ENCODE results near the gene CARMIL3.
A peak's percentile ranks its signal among the peaks of the same experiment; 100 is the strongest.

CARMIL3 gene

DNA sequence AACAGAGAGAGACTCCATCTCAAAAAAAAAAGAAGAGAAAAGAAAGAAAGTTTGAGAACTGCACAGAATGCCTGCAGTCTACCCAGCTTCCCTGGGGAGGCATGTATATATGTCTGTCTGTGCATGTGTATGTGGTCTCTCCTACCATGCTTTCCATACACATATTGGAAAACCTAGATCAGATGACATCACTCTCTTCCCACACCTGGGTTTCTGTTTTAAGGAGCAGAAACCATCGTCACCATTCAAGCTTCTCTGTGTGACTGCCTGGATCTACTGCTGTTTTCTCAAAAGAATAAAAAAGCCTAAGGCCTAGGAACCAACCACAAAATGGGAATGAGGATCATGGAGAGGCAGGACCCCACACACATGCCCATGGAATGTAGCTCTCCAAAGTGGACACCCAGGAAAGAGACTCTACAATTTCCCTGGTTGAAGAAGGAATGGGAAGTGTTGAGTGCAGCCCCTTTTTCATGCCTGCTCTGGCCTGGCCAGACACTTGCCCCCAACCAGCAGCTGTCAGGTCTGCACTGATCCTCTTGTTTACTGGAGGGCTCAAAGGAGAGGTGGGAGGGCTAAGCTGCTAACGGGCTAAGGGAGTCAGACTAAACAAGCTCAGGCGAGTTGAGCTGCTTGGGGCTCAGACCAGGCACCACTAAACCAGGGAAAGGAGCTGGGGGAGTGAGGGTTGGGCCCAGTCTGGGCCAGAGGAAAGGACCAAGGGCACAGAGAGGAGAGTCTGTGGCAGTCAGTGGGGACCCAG is 34.6 kb downstream of the CARMIL3 start:
- Histone ChIP-seq H3K27me3 (ENCODE audit: control insufficient read depth in 2 of 2, insufficient read depth in 2 of 2, low read length in 2 of 2) (no peaks in the 10 kb centered on the region), H3K4me3 (ENCODE audit: low read length in 2 of 2) (no peak overlapping the region), H3K9me3 (ENCODE audit: control insufficient read depth in 2 of 2, low read length in 2 of 2) (no peaks in the 10 kb centered on the region), H3K9ac (ENCODE audit: low read depth in 1 of 2, low read length in 2 of 2) (no peak overlapping the region), H3K27ac (ENCODE audit: low read depth in 2 of 2, low read length in 2 of 2) (no peak overlapping the region), H3K4me1 (ENCODE audit: control insufficient read depth in 2 of 2, insufficient read depth in 2 of 2, low read length in 2 of 2) (peaks cover 0 to 4% of the 10 kb centered on the region in 2 donors), H3K36me3 (ENCODE audit: control insufficient read depth in 2 of 2, insufficient read depth in 2 of 2, low read length in 2 of 2) (no peaks in the 10 kb centered on the region)

DNA sequence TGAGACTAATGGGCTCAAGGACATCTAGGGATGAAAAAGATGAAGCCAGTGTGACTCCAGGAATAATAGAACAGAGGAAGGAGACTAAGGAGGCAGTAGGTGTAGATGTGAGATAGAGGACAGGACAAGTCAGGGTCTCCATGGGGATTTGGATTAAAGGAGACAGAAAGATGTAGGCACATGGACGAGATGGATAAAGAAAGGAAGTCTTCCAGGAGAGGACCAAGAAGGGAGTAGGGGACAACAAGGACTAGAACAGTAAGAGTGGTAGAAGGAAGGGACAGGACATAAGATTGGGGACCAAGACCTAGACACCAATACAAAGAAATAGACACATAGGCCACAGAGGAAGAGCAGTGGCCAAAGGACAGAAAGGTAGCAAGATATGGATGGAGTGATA is 35.2 kb downstream of the CARMIL3 start:
- no peak overlapping the region for H3K9ac ChIP-seq (ENCODE audit: low read depth in 1 of 2, low read length in 2 of 2)
- H3K4me1 ChIP-seq (ENCODE audit: control insufficient read depth in 2 of 2, insufficient read depth in 2 of 2, low read length in 2 of 2): peaks cover 0 to 4% of the 10 kb centered on the region in 2 donors
- no peaks in the 10 kb centered on the region for H3K9me3 ChIP-seq (ENCODE audit: control insufficient read depth in 2 of 2, low read length in 2 of 2)
- H3K4me3 ChIP-seq (ENCODE audit: low read length in 2 of 2): no peak overlapping the region
- no peaks in the 10 kb centered on the region for H3K36me3 ChIP-seq (ENCODE audit: control insufficient read depth in 2 of 2, insufficient read depth in 2 of 2, low read length in 2 of 2)
- H3K27ac ChIP-seq (ENCODE audit: low read depth in 2 of 2, low read length in 2 of 2): no peak overlapping the region
- no peaks in the 10 kb centered on the region for H3K27me3 ChIP-seq (ENCODE audit: control insufficient read depth in 2 of 2, insufficient read depth in 2 of 2, low read length in 2 of 2)

DNA sequence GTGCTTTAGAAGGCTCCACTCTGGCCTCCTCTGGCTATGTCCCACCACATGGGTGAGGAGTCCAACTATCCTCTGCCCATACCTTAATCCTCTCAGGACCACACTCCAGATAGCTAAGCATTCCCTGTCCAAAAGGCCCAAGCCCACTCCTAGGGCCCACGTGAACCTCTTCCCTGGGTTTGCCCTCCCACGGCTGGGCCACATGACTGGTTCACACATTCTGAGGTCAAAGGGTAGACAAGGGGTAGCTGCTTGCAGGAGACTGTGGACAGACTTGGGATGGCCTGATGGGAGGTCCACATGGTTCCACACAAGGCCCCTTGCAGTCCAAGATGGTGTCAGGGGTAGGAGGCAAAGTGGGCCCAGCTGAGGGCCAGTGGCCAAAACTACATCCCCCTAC is 36.3 kb downstream of the CARMIL3 start:
- Histone ChIP-seq H3K4me3 (ENCODE audit: low read length in 2 of 2) (no peak overlapping the region), H3K27ac (ENCODE audit: low read depth in 2 of 2, low read length in 2 of 2) (no peak overlapping the region), H3K4me1 (ENCODE audit: control insufficient read depth in 2 of 2, insufficient read depth in 2 of 2, low read length in 2 of 2) (peaks cover 0 to 11% of the 10 kb centered on the region in 2 donors), H3K9me3 (ENCODE audit: control insufficient read depth in 2 of 2, low read length in 2 of 2) (no peaks in the 10 kb centered on the region), H3K27me3 (ENCODE audit: control insufficient read depth in 2 of 2, insufficient read depth in 2 of 2, low read length in 2 of 2) (no peaks in the 10 kb centered on the region), H3K36me3 (ENCODE audit: control insufficient read depth in 2 of 2, insufficient read depth in 2 of 2, low read length in 2 of 2) (no peaks in the 10 kb centered on the region), H3K9ac (ENCODE audit: low read depth in 1 of 2, low read length in 2 of 2) (no peak overlapping the region)

DNA sequence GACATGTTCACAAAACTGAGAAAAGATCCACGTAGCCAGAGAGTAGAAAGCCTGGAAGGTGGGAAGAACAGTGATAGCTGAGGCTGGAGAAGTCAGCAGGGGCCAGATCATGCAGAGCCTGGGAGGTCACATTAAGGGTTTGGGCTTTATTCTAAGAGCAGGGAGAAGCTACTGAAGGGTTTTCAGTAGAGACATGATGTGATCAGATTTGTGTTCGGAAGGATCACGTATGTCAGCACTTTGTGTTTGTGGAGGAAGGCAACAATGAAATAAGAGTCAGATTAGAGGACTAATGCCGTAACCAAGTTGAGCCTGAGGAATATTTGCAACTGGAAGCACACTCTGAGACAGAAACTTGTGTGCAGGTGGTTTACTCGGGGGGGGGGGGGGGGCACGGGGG is 38.1 kb downstream of the CARMIL3 start:
- Histone ChIP-seq H3K27me3 (ENCODE audit: control insufficient read depth in 2 of 2, insufficient read depth in 2 of 2, low read length in 2 of 2) (no peaks in the 10 kb centered on the region), H3K27ac (ENCODE audit: low read depth in 2 of 2, low read length in 2 of 2) (no peak overlapping the region), H3K36me3 (ENCODE audit: control insufficient read depth in 2 of 2, insufficient read depth in 2 of 2, low read length in 2 of 2) (no peaks in the 10 kb centered on the region), H3K9me3 (ENCODE audit: control insufficient read depth in 2 of 2, low read length in 2 of 2) (no peaks in the 10 kb centered on the region), H3K4me3 (ENCODE audit: low read length in 2 of 2) (no peak overlapping the region), H3K9ac (ENCODE audit: low read depth in 1 of 2, low read length in 2 of 2) (peak overlapping the region in 1 of 2 donors; percentile 5), H3K4me1 (ENCODE audit: control insufficient read depth in 2 of 2, insufficient read depth in 2 of 2, low read length in 2 of 2) (peaks cover 4 to 19% of the 10 kb centered on the region in 2 donors)

DNA sequence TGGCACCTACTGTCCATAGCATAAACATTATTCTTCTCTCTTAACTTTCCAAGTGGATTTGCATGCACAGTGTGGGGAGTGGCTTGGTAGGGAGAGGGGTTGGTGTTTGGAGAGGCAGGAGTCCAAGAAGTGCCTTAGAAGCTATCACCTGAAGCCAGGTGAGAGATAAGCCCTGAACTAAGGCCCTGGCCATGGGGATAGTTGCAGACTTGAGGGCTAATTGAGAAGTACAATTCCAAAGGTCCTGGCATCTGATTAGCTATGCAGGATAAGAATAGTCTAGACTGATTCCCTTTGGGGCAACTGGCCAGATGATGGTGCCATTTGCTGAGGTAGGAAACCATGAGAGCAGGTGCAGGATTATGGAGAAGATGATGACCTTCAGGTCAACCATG is 40.3 kb downstream of the CARMIL3 start:
- Histone ChIP-seq H3K4me3 (ENCODE audit: low read length in 2 of 2) (no peak overlapping the region), H3K9ac (ENCODE audit: low read depth in 1 of 2, low read length in 2 of 2) (no peak overlapping the region), H3K36me3 (ENCODE audit: control insufficient read depth in 2 of 2, insufficient read depth in 2 of 2, low read length in 2 of 2) (peaks cover 0 to 4% of the 10 kb centered on the region in 2 donors), H3K27me3 (ENCODE audit: control insufficient read depth in 2 of 2, insufficient read depth in 2 of 2, low read length in 2 of 2) (no peaks in the 10 kb centered on the region), H3K9me3 (ENCODE audit: control insufficient read depth in 2 of 2, low read length in 2 of 2) (no peaks in the 10 kb centered on the region), H3K27ac (ENCODE audit: low read depth in 2 of 2, low read length in 2 of 2) (peak overlapping the region; percentile 99), H3K4me1 (ENCODE audit: control insufficient read depth in 2 of 2, insufficient read depth in 2 of 2, low read length in 2 of 2) (peaks cover 13 to 29% of the 10 kb centered on the region in 2 donors)

DNA sequence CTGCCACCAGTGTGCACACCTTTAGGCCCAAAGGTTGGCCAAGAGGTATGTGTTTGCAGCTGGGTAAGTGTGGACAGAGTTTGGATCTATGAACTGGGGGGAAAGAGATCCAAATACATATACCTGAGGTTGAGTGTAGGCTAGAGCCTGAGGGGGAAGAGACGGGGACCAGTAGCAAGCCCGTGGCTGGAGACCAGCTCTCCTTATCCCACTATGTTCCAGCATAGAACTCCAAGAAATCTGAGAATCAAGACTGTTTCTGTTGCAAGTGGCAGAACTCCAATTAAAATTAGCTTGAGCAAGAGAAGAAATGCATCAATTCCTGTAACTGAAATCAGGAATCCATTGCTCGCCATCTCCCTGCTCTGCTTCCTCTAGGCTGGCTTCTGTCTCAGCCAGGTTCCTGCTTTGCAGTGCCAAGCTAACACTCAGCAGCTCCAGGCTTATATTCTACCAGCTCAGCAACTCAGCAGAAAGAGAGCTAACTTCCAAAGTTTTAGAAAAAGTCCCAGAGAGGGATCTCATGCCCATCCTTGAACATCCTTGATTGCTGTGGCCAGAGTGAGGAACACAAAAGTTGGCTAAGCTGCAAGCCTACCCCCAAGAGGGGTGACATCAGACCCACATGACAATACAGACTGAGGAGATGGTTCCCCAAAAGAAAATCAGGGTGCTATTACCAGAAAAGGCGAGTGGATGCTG is 40.8 kb downstream of the CARMIL3 start:
- Histone ChIP-seq H3K4me3 (ENCODE audit: low read length in 2 of 2) (no peak overlapping the region), H3K36me3 (ENCODE audit: control insufficient read depth in 2 of 2, insufficient read depth in 2 of 2, low read length in 2 of 2) (peaks cover 0 to 4% of the 10 kb centered on the region in 2 donors), H3K27me3 (ENCODE audit: control insufficient read depth in 2 of 2, insufficient read depth in 2 of 2, low read length in 2 of 2) (no peaks in the 10 kb centered on the region), H3K27ac (ENCODE audit: low read depth in 2 of 2, low read length in 2 of 2) (peak overlapping the region; percentile 99), H3K9ac (ENCODE audit: low read depth in 1 of 2, low read length in 2 of 2) (no peak overlapping the region), H3K4me1 (ENCODE audit: control insufficient read depth in 2 of 2, insufficient read depth in 2 of 2, low read length in 2 of 2) (peaks cover 13 to 29% of the 10 kb centered on the region in 2 donors), H3K9me3 (ENCODE audit: control insufficient read depth in 2 of 2, low read length in 2 of 2) (no peaks in the 10 kb centered on the region)

DNA sequence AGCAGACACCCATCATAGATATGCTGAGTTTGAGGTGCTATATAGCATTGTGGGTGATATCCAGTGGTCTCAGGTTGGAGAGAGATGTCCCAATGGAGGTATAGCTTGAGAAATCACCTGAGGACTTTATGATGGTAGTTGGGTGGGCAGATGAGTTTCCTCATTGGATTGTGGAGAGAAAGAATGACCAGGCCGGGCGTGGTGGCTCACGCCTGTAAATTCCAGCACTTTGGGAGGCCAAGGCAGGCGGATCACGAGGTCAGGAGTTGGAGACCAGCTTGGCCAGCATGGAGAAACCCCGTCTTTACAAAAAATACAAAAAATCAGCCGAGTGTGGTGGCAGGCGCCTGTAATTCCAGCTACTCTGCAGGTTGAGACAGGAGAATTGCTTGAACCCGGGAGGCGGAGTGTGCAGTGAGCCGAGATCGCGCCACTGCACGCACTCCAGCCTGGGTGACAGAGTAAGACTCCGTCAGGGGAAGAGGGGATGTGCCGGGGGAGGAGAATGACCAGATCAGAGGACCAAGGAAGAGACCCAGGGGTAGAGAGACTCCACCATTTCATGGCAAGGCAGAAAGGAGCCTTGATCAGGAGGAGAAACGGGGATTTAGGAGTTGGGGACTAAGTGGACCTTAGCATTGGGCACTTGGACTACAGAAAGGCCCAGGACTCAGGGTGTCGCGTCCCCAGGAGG is 41.5 kb downstream of the CARMIL3 start:
- peak overlapping the region; percentile 47 to 93 for H3K9ac ChIP-seq (ENCODE audit: low read depth in 1 of 2, low read length in 2 of 2)
- H3K27me3 ChIP-seq (ENCODE audit: control insufficient read depth in 2 of 2, insufficient read depth in 2 of 2, low read length in 2 of 2): no peaks in the 10 kb centered on the region
- H3K4me1 ChIP-seq (ENCODE audit: control insufficient read depth in 2 of 2, insufficient read depth in 2 of 2, low read length in 2 of 2): peaks cover 13 to 29% of the 10 kb centered on the region in 2 donors
- peak overlapping the region; percentile 99 for H3K27ac ChIP-seq (ENCODE audit: low read depth in 2 of 2, low read length in 2 of 2)
- no peaks in the 10 kb centered on the region for H3K9me3 ChIP-seq (ENCODE audit: control insufficient read depth in 2 of 2, low read length in 2 of 2)
- H3K4me3 ChIP-seq (ENCODE audit: low read length in 2 of 2): peak overlapping the region; percentile 57 to 85
- H3K36me3 ChIP-seq (ENCODE audit: control insufficient read depth in 2 of 2, insufficient read depth in 2 of 2, low read length in 2 of 2): peaks cover 5 to 9% of the 10 kb centered on the region in 2 donors

DNA sequence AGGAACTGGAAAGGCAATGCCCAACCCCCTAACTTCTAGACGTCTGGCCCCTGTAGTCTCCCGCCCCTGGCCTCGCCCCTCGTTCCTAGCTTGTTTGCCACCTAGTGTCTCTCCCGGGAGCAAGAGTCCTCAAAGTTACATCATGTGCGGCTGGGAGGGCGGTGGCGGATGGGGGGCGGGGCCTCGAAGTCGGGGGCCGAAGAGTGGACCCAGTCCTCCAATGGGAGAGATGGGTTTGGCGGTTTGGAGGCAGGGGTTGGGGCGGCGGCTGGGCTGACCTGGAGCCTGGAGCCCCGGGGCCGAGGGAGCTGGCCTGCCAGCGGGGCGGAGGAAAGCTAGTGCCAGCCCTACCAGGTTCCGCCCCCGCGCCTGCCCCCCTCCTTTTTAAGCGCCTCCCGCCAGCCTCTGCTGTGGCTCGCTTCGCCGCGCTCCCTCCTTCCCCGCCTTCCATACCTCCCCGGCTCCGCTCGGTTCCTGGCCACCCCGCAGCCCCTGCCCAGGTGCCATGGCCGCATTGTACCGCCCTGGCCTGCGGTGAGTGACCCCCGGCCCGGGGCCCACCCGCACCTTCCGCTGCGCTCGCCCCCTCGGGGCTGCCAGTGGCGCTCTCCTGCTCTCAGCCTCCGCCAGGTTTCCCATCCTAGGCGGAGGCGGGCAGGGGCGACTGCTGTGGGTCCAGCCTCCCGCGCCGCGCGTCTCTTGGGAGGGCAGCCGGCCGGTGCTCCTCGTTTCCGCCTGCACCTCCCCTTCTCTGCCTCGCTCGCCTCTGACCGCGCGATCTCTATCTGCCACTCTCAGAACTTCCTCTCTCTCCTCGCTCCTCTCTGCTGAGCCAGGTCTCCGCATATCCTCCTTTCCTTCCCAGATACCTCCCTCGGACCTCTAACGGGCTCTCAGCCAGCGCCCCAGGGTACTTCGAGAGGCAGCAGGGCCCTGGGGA is 42.4 kb downstream of the CARMIL3 start, which contains the start of gene PCK2:
PCK2 (plus strand) TSS at position 411 of the 940 bp plus-strand sequence; CDS start at position 506, 95 bp downstream.
- peak within 1 kb of the TSS; percentile 85 to 92 for H3K4me3 ChIP-seq (ENCODE audit: low read length in 2 of 2)
- H3K9ac ChIP-seq (ENCODE audit: low read depth in 1 of 2, low read length in 2 of 2): peak within 1 kb of the TSS; percentile 93 to 98
- H3K27me3 ChIP-seq (ENCODE audit: control insufficient read depth in 2 of 2, insufficient read depth in 2 of 2, low read length in 2 of 2): no peaks in the 10 kb centered on the region
- H3K27ac ChIP-seq (ENCODE audit: low read depth in 2 of 2, low read length in 2 of 2): peak within 1 kb of the TSS; percentile 99
- peaks cover 13 to 29% of the 10 kb centered on the region in 2 donors for H3K4me1 ChIP-seq (ENCODE audit: control insufficient read depth in 2 of 2, insufficient read depth in 2 of 2, low read length in 2 of 2)
- peaks cover 13 to 15% of the 10 kb centered on the region in 2 donors for H3K36me3 ChIP-seq (ENCODE audit: control insufficient read depth in 2 of 2, insufficient read depth in 2 of 2, low read length in 2 of 2)
- no peaks in the 10 kb centered on the region for H3K9me3 ChIP-seq (ENCODE audit: control insufficient read depth in 2 of 2, low read length in 2 of 2)

DNA sequence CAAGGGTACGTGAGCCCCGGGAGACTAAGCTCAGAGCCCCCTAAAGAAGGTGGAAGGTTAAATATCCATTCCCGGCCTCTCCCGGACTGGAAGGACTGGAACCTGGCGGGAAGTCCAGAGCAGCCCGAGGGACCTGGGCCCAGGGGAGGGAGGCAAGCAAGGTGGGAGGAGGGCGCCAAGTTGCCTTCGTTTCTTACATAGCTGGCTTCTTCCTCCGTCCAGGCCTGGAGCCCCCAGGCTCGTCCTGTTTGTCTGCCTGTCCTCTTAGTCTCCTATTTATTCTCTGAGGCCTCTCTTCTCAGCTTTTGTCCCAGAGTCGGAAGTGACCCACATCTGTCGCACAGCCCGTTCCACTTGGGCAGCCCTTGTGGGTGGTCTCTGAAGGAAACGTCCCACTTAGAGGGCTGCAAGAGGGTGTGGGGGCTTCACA is 43.0 kb downstream of the CARMIL3 start:
- Histone ChIP-seq H3K9me3 (ENCODE audit: control insufficient read depth in 2 of 2, low read length in 2 of 2) (no peaks in the 10 kb centered on the region), H3K27ac (ENCODE audit: low read depth in 2 of 2, low read length in 2 of 2) (peak overlapping the region; percentile 99), H3K36me3 (ENCODE audit: control insufficient read depth in 2 of 2, insufficient read depth in 2 of 2, low read length in 2 of 2) (peaks cover 19 to 22% of the 10 kb centered on the region in 2 donors), H3K4me3 (ENCODE audit: low read length in 2 of 2) (peak overlapping the region; percentile 85 to 92), H3K9ac (ENCODE audit: low read depth in 1 of 2, low read length in 2 of 2) (peak overlapping the region; percentile 93 to 98), H3K27me3 (ENCODE audit: control insufficient read depth in 2 of 2, insufficient read depth in 2 of 2, low read length in 2 of 2) (no peaks in the 10 kb centered on the region), H3K4me1 (ENCODE audit: control insufficient read depth in 2 of 2, insufficient read depth in 2 of 2, low read length in 2 of 2) (peaks cover 13 to 29% of the 10 kb centered on the region in 2 donors)

Data from mucosa of rectum (tissue), 2 donors.